Natural killer cell treated with Interleukin-12 subunit alpha and Interleukin-12 subunit beta and Interleukin-15 and Interleukin-18, amount 100 ng/mL, for 72 hours (primary cell): ENCODE data around the gene MRPL12. TPM values are rescaled to one million over a fixed set of nuclear protein-coding genes. Genes with fewer than 3 reads are reported as not detected.
A peak's percentile ranks its signal among the peaks of the same experiment; 100 is the strongest.

ENCODE experiments used
- ATAC-seq, 2 donors: fragments of 150-1000 bp; cut with Tn5 transposase in 1 of 2; sonication (Bioruptor Pico), chemical (Tn5 transposase) in 1 of 2; 2 replicates each; pipeline ENCODE4 v1.10.0; 2021
- DNase-seq: peaks from one replicate; pipeline ENCODE4 v3.0.0; 2022; ENCODE audit warnings: low spot score
- H3K27ac Mint-ChIP-seq, 2 donors: 1 replicate in 1 of 2; 2 replicates in 1 of 2; pipeline ENCODE4 v1.8.0; 2022; ENCODE audit warnings: mixed read lengths in 2 of 2, mild to moderate bottlenecking in 1 of 2, moderate library complexity in 1 of 2
- H3K27me3 Mint-ChIP-seq, 2 donors: 1 replicate in 1 of 2; 2 replicates in 1 of 2; pipeline ENCODE4 v1.8.0; 2022; ENCODE audit warnings: mixed read lengths in 2 of 2
- H3K36me3 Mint-ChIP-seq: one replicate; pipeline ENCODE4 v1.8.0; 2022; ENCODE audit warnings: mixed read lengths
- H3K4me1 Mint-ChIP-seq, 2 donors: 1 replicate in 1 of 2; 2 replicates in 1 of 2; pipeline ENCODE4 v1.8.0; 2022; ENCODE audit warnings: low read depth in 2 of 2, mixed read lengths in 2 of 2, mild to moderate bottlenecking in 1 of 2
- H3K4me3 Mint-ChIP-seq: one replicate; pipeline ENCODE4 v1.8.0; 2022; ENCODE audit warnings: mixed read lengths
- H3K9me3 Mint-ChIP-seq: 2 replicates; pipeline ENCODE4 v1.8.0; 2022; ENCODE audit warnings: mixed read lengths
- total RNA-seq, 2 donors: library from RNA; stranded (reverse); gene quantifications; one replicate each; pipeline ENCODE4 v1.2.3, GENCODE V29; 2022

MRPL12 gene
- total RNA-seq, 2 donors from 2014 or later: 98.7 to 226 TPM

DNA sequence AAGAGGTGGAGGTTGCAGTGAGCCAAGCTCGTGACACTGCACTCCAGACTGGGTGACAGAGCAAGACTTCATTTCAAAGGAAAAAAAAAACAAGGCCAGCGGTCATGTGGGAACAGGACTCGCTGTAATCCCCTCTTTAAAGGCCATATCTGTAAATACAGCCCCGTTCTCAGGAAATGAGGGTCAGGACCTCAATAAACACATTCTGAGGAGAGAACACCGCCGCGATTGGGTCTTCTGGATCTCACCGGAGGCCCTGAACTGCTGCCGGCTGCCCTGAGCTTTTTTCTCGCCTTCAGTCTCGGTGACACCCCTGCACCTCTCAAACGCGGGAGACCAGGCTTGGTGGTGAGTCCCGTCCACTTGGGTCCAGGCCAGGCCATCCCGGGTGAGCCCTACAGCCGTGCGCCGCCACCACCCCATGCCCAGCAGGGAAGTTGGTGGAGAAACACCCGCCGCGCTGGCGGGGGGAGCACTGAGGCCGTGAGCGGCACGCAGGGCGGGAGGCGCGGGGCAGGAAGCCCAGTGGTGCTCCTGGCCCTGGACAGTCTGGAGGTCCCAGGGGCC, 37.3 kb downstream of the MRPL12 start:
- no peak for DNase-seq
- no peaks in the 10 kb centered on the region for H3K9me3 Mint-ChIP-seq

DNA sequence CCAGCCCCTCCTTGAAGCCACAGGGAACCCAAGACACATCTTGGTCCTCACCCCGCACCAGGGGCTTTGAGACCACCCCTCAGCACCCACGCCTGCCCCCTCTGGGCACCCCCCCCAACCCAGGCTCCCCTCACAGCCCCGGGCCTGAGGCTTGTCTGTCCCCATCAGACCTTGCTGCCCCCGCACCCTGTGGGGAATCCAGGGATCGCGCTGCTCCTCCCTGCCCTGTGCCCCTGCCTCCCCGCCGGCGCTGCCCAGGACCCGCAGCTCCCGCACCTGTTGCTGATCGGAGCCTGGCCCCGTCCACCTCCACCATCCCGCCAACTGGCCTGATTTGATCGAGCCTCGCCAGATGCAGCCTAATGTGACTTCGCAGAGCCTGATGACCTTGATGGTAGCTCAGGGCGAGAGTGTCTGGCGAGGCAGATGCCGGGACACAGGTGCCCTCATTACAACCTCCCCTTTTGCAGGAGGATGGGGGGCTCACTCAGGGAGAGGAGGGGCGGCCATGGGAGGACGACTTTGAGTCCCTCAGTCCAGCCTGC, 38.0 kb downstream of the MRPL12 start:
- H3K9me3 Mint-ChIP-seq: no peaks in the 10 kb centered on the region
- H3K27ac Mint-ChIP-seq: no peak overlapping the region
- H3K4me3 Mint-ChIP-seq: no peak overlapping the region
- H3K27me3 Mint-ChIP-seq: peaks cover 0 to 4% of the 10 kb centered on the region in 2 donors
- ATAC-seq (peak in 1 of 2 donors; percentile 59), DNase-seq (no peak)
- H3K4me1 Mint-ChIP-seq: peaks cover 0 to 5% of the 10 kb centered on the region in 2 donors
- no peaks in the 10 kb centered on the region for H3K36me3 Mint-ChIP-seq

More for the DNA sequence above, 37.3 kb downstream of the MRPL12 start:
- Mint-ChIP-seq H3K4me1 (peaks cover 5 to 10% of the 10 kb centered on the region in 2 donors), H3K27ac (no peak overlapping the region), H3K27me3 (peaks cover 0 to 4% of the 10 kb centered on the region in 2 donors), H3K36me3 (no peaks in the 10 kb centered on the region), H3K4me3 (no peak overlapping the region)
- ATAC-seq: peak; percentile 25 to 63

DNA sequence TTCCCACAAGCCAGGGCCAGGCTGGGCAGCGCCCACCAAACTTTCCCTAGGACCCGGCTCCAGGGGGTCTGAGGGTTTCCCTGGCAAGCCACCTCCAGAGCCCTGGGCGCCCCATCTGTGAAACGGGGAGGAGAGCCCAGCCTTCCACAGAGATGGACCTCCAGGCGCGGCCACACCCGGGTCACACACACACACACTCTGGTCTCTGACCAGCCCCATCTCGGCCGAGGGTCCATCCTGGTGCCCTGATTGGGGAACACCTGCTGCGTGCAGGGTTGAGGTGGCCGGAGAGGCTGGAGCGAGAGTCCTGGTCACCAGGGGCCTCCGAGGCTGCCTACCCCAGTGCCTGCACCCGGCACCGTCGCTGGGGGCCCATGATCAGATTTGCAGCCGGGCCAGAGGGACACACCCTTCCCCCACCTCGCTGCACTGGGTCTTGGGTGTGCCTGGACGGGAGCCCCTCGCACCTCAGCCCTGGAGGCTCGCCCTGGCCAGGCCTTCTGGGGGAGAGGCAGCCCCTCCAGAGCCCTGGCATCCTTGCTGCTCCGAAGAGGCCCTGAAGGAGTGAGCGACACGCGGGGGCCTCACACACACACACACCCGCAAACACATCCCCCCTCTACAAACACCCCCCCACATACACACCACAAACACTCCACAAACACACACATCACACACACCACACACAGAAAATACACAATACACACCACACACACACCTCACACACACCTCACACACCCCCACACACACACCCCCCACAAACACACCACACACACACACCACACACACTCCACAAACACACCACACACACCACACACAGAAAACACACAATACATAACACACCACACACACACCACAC, 38.7 kb downstream of the MRPL12 start:
- H3K9me3 Mint-ChIP-seq: no peaks in the 10 kb centered on the region
- peaks cover 0 to 5% of the 10 kb centered on the region in 2 donors for H3K4me1 Mint-ChIP-seq
- H3K4me3 Mint-ChIP-seq: no peak overlapping the region
- no peak overlapping the region for H3K27ac Mint-ChIP-seq
- H3K36me3 Mint-ChIP-seq: no peaks in the 10 kb centered on the region
- H3K27me3 Mint-ChIP-seq: peaks cover 0 to 4% of the 10 kb centered on the region in 2 donors
- ATAC-seq (peak; percentile 36 to 41), DNase-seq (no peak)

Other genes with a start within 250 kb of the MRPL12 start
- gene ACTG1, start 190.6 kb upstream of the MRPL12 start, total RNA-seq: 1,000 to 10,000 TPM; 4,962 to 5,145 TPM
- under 1 TPM; 0.21 to 0.64 TPM for gene FSCN2, start 175.0 kb upstream of the MRPL12 start, total RNA-seq
- gene FAAP100, start 151.0 kb upstream of the MRPL12 start, total RNA-seq: 10 to 100 TPM; 35.5 to 76.6 TPM
- 100 to 1,000 TPM; 161 to 174 TPM for gene NPLOC4, start 66.3 kb upstream of the MRPL12 start, total RNA-seq
- under 1 TPM in 1 of 2 donors, not detected in 1; 0.50 TPM for gene TSPAN10, start 66.2 kb upstream of the MRPL12 start, total RNA-seq
- gene PDE6G, start 46.8 kb upstream of the MRPL12 start, total RNA-seq: 1 to 10 TPM; 4.8 to 8.9 TPM
- 10 to 100 TPM; 35.2 to 45.6 TPM for gene OXLD1, start 36.8 kb upstream of the MRPL12 start, total RNA-seq
- 10 to 100 TPM; 38.0 to 90.1 TPM for gene CCDC137, start 36.6 kb upstream of the MRPL12 start, total RNA-seq
- 10 to 100 TPM; 35.5 to 54.7 TPM for gene ARL16, start 19.6 kb upstream of the MRPL12 start, total RNA-seq
- 100 to 1,000 TPM; 140 to 220 TPM for gene HGS, start 19.4 kb upstream of the MRPL12 start, total RNA-seq
- 10 to 100 TPM; 17.5 to 36.3 TPM for gene SLC25A10, start 8.9 kb downstream of the MRPL12 start, total RNA-seq
- gene GCGR, start 100.8 kb downstream of the MRPL12 start, total RNA-seq: not detected
- 100 to 1,000 TPM in 1 of 2 donors, 10 to 100 TPM in 1; 83.9 to 104 TPM for gene MCRIP1, start 129.9 kb downstream of the MRPL12 start, total RNA-seq
- not detected for gene PPP1R27, start 131.7 kb downstream of the MRPL12 start, total RNA-seq
- 100 to 1,000 TPM; 691 to 774 TPM for gene P4HB, start 157.2 kb downstream of the MRPL12 start, total RNA-seq
- 100 to 1,000 TPM; 874 to 929 TPM for gene ARHGDIA, start 168.0 kb downstream of the MRPL12 start, total RNA-seq
- 100 to 1,000 TPM; 159 to 302 TPM for gene ALYREF, start 188.2 kb downstream of the MRPL12 start, total RNA-seq
- 100 to 1,000 TPM in 1 of 2 donors, 10 to 100 TPM in 1; 81.3 to 112 TPM for gene ANAPC11, start 188.4 kb downstream of the MRPL12 start, total RNA-seq
- gene NPB, start 198.9 kb downstream of the MRPL12 start, total RNA-seq: under 1 TPM; 0.17 to 0.50 TPM
- gene PCYT2, start 208.0 kb downstream of the MRPL12 start, total RNA-seq: 10 to 100 TPM; 30.4 to 36.5 TPM
- gene SIRT7, start 214.8 kb downstream of the MRPL12 start, total RNA-seq: 10 to 100 TPM; 69.4 to 77.6 TPM
- gene MAFG, start 224.4 kb downstream of the MRPL12 start, total RNA-seq: 10 to 100 TPM; 26.7 to 49.4 TPM
- 10 to 100 TPM; 18.3 to 56.1 TPM for gene PYCR1, start 233.9 kb downstream of the MRPL12 start, total RNA-seq
- not detected for gene MYADML2, start 243.9 kb downstream of the MRPL12 start, total RNA-seq